Measurements from ENCODE around the gene EPHB2. TPM values are rescaled to one million over a fixed set of nuclear protein-coding genes. Genes with fewer than 3 reads are reported as not detected.

Gene EPHB2
- polyA plus RNA-seq, 2 of the 4 experiments (the other 2 are of a cell fraction): 13.0 to 35.3 TPM

DNA sequence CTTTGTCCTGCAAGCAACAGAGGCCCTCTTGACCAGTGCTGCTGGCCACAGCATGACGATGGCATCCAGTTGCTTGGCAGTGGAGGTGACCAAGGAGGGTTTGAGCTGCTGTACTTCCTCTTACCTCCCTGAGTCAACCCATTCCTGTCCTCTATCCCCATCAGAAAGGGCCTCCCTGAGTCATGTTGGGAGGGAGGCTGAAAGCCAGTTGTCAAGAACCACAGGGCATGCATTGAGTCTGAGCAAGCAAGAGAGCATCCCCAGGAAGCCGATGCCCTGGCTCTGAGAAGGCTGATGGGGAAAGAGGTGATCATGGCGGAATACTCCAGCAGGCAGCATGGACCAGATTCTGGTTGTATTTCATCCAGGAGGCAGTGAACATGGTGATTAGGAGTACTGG is 192.5 kb downstream of the EPHB2 start:
- no peak for FAIRE-seq
- no peak for DNase-seq (ENCODE audit: low read depth in 1 of 2, low spot score in 1 of 2)
- Histone ChIP-seq H3K4me3 (no peak overlapping the region), H3K4me2 (no peak overlapping the region), H3K27ac (no peak overlapping the region), H3K9me3 (no peaks in the 10 kb centered on the region), H3K4me1 (no peaks in the 10 kb centered on the region)
- ATAC-seq: no peak
- WGBS (ENCODE audit: missing lambda C conversion rate): 78% methylated on average over 3 of the region's 3 CpGs
- ChIA-PET POLR2A (no interaction called here), CTCF (interaction anchor here (0.6 to 3.1 kb wide), 3 partner anchors 28 to 229 kb away, joined by 3 to 12 read pairs (median 3); no protein-coding TSS in a partner anchor)
- TF ChIP-seq HOXB13 (CRISPR knock-in tag; IDR thresholded peaks at IDR 0.05; ENCODE audit: low read depth): no peak
- no peak for TF ChIP-seq RFX5 (IDR thresholded peaks at IDR 0.05)
- no peak for TF ChIP-seq NPAS2 (CRISPR knock-in tag; IDR thresholded peaks at IDR 0.05; ENCODE audit: borderline replicate concordance)
- TF ChIP-seq CHD4 (IDR thresholded peaks at IDR 0.05; ENCODE audit: borderline replicate concordance): no peak
- TF ChIP-seq POLR2A (IDR thresholded peaks at IDR 0.05; ENCODE audit: low read length): no peak
- TF ChIP-seq EHF (CRISPR knock-in tag; IDR thresholded peaks at IDR 0.05): no peak
- no peak for TF ChIP-seq KDM5A (IDR thresholded peaks at IDR 0.05)
- no peak for TF ChIP-seq EHMT2 (IDR thresholded peaks at IDR 0.05; ENCODE audit: low read depth)
- TF ChIP-seq ZNF302 (CRISPR knock-in tag; IDR thresholded peaks at IDR 0.05): no peak
- no peak for TF ChIP-seq REST (IDR thresholded peaks at IDR 0.05)
- TF ChIP-seq, protein P1, sequence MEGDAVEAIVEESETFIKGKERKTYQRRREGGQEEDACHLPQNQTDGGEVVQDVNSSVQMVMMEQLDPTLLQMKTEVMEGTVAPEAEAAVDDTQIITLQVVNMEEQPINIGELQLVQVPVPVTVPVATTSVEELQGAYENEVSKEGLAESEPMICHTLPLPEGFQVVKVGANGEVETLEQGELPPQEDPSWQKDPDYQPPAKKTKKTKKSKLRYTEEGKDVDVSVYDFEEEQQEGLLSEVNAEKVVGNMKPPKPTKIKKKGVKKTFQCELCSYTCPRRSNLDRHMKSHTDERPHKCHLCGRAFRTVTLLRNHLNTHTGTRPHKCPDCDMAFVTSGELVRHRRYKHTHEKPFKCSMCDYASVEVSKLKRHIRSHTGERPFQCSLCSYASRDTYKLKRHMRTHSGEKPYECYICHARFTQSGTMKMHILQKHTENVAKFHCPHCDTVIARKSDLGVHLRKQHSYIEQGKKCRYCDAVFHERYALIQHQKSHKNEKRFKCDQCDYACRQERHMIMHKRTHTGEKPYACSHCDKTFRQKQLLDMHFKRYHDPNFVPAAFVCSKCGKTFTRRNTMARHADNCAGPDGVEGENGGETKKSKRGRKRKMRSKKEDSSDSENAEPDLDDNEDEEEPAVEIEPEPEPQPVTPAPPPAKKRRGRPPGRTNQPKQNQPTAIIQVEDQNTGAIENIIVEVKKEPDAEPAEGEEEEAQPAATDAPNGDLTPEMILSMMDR (IDR thresholded peaks at IDR 0.05): no peak
- TF ChIP-seq NFE2L2 (conservative IDR thresholded peaks at IDR 0.05; ENCODE audit: low read length): no peak
- TF ChIP-seq RNF2 (IDR thresholded peaks at IDR 0.05; ENCODE audit: borderline replicate concordance, low read depth): no peak
- no peak for TF ChIP-seq MAFK (IDR thresholded peaks at IDR 0.05; ENCODE audit: partially characterized antibody)
- no peak for TF ChIP-seq ATOH8 (CRISPR knock-in tag; IDR thresholded peaks at IDR 0.05; ENCODE audit: low read depth)
- TF ChIP-seq, protein P2, sequence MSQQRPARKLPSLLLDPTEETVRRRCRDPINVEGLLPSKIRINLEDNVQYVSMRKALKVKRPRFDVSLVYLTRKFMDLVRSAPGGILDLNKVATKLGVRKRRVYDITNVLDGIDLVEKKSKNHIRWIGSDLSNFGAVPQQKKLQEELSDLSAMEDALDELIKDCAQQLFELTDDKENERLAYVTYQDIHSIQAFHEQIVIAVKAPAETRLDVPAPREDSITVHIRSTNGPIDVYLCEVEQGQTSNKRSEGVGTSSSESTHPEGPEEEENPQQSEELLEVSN (IDR thresholded peaks at IDR 0.05; ENCODE audit: borderline replicate concordance, low read depth): no peak

GRCh38 chr1:22906968-22907367 is 196.3 kb downstream of the EPHB2 start:
- WGBS (ENCODE audit: missing lambda C conversion rate): 76% methylated on average over 2 of the region's 2 CpGs
- no peak overlapping the region for H3K4me3 ChIP-seq
- POLR2A ChIA-PET: no interaction called here
- H3K4me1 ChIP-seq: no peaks in the 10 kb centered on the region
- CTCF ChIA-PET: no interaction called here
- ATAC-seq (no peak), FAIRE-seq (no peak), DNase-seq (ENCODE audit: low read depth in 1 of 2, low spot score in 1 of 2) (no peak)
- no peak overlapping the region for H3K27ac ChIP-seq
- no peak overlapping the region for H3K4me2 ChIP-seq
- no peaks in the 10 kb centered on the region for H3K9me3 ChIP-seq
- TF ChIP-seq ESRRA (IDR thresholded peaks at IDR 0.05; ENCODE audit: borderline replicate concordance, low read length): no peak
- TF ChIP-seq CHD4 (IDR thresholded peaks at IDR 0.05; ENCODE audit: borderline replicate concordance): no peak
- TF ChIP-seq EHF (CRISPR knock-in tag; IDR thresholded peaks at IDR 0.05): no peak
- no peak for TF ChIP-seq POLR2A (IDR thresholded peaks at IDR 0.05; ENCODE audit: low read length)
- TF ChIP-seq HOXB13 (CRISPR knock-in tag; IDR thresholded peaks at IDR 0.05; ENCODE audit: low read depth): no peak
- no peak for TF ChIP-seq TFCP2L1 (CRISPR knock-in tag; IDR thresholded peaks at IDR 0.05)
- no peak for TF ChIP-seq REST (IDR thresholded peaks at IDR 0.05)
- TF ChIP-seq RCOR1 (IDR thresholded peaks at IDR 0.05; ENCODE audit: low read depth, low read length): no peak
- TF ChIP-seq JUN (IDR thresholded peaks at IDR 0.05): no peak
- no peak for TF ChIP-seq RNF2 (IDR thresholded peaks at IDR 0.05; ENCODE audit: borderline replicate concordance, low read depth)
